ENCODE measurements around the gene SOSTDC1. TPM values are rescaled to one million over a fixed set of nuclear protein-coding genes. Genes with fewer than 3 reads are reported as not detected.
"Not testable (repeated sequence)": the region's sequence is repeated elsewhere in the genome, so short reads cannot be mapped to it uniquely, and the experiment has no call there.

Gene SOSTDC1
- not detected in 2 replicates for total RNA-seq

DNA sequence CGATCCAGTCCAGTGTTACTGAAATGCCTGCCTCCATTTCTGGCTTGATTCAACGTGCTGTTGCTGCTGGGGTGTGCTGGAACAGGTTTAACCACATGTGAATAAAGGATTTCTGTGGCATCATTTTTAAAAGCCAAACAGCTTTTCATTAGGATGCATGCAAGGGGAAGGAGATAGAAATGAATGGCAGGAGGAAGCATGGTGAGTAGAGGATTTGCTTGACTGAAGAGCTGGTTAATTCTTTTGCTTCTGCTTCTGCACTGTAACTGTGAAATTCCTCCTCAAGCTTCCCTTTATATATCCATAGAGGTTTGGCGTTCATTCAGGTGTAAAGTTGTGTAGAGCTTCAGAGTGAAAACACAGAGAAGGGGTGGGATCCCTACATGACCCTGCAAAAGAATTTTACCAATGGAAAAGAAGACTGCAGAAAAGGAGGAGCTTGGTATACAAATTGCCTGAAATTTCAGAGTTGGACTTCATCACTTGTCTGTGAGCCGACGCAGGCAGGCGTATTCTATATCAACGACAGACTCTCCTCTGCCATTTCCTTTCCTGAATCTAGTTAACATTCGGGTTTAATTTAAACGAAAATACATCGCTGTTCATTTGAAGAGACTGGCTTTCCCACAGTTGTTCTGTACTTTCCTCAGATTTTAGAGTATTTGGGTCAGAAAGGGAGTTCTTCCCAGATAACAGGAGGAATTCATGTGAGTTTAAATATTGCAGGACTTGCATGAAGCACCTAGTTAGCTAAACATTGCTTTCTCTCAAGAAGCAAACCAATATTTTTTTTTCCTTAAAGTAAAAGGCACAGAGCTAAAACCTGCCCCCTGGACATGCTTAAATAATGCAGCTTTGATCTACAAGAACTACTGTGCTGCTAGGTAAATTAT, at the start of gene SOSTDC1:
SOSTDC1 (minus strand) TSS at position 270 of the 893 bp plus-strand sequence; CDS start at position 200, 70 bp downstream.
- Mint-ChIP-seq H3K36me3 (ENCODE audit: low read depth) (no peaks in the 10 kb centered on the region), H3K9me3 (no peaks in the 10 kb centered on the region), H3K4me1 (ENCODE audit: low read depth) (no peaks in the 10 kb centered on the region), H3K4me3 (no peak within 1 kb of the TSS), H3K27ac (no peak within 1 kb of the TSS), H3K27me3 (ENCODE audit: insufficient read depth) (peaks cover 10% of the 10 kb centered on the region)
- intact Hi-C loops (cut with micrococcal nuclease), result no loop called here
- no peak for DNase-seq (ENCODE audit: low spot score)

- Mint-ChIP-seq H3K4me1 (ENCODE audit: low read depth) (no peaks in the 10 kb centered on the region), H3K36me3 (ENCODE audit: low read depth) (no peaks in the 10 kb centered on the region), H3K27ac (no peak overlapping the region), H3K4me3 (no peak overlapping the region), H3K9me3 (no peaks in the 10 kb centered on the region), H3K27me3 (ENCODE audit: insufficient read depth) (peaks cover 1% of the 10 kb centered on the region)
- no peak for DNase-seq (ENCODE audit: low spot score)
- intact Hi-C loops (cut with micrococcal nuclease), result no loop called here
These were observed 49.2 kb upstream of the SOSTDC1 start for GRCh38 chr7:16514729-16515128.

- no peak for DNase-seq (ENCODE audit: low spot score)
- intact Hi-C loops (cut with micrococcal nuclease), result no loop called here
- no peaks in the 10 kb centered on the region for H3K36me3 Mint-ChIP-seq (ENCODE audit: low read depth)
These were observed 48.7 kb upstream of the SOSTDC1 start for GRCh38 chr7:16514271-16514670.

GRCh38 chr7:16512097-16512496, 46.6 kb upstream of the SOSTDC1 start:
- no peak for DNase-seq (ENCODE audit: low spot score)
- Mint-ChIP-seq H3K27ac (no peak overlapping the region), H3K27me3 (ENCODE audit: insufficient read depth) (peaks cover 1% of the 10 kb centered on the region), H3K36me3 (ENCODE audit: low read depth) (no peaks in the 10 kb centered on the region), H3K9me3 (no peaks in the 10 kb centered on the region), H3K4me3 (no peak overlapping the region), H3K4me1 (ENCODE audit: low read depth) (no peaks in the 10 kb centered on the region)
- intact Hi-C loops (cut with micrococcal nuclease), result no loop called here

More at GRCh38 chr7:16514271-16514670, 48.7 kb upstream of the SOSTDC1 start:
- no peak overlapping the region for H3K4me3 Mint-ChIP-seq
- no peaks in the 10 kb centered on the region for H3K9me3 Mint-ChIP-seq
- H3K27me3 Mint-ChIP-seq (ENCODE audit: insufficient read depth), result peaks cover 1% of the 10 kb centered on the region
- H3K4me1 Mint-ChIP-seq (ENCODE audit: low read depth), result no peaks in the 10 kb centered on the region
- H3K27ac Mint-ChIP-seq, result no peak overlapping the region

DNA sequence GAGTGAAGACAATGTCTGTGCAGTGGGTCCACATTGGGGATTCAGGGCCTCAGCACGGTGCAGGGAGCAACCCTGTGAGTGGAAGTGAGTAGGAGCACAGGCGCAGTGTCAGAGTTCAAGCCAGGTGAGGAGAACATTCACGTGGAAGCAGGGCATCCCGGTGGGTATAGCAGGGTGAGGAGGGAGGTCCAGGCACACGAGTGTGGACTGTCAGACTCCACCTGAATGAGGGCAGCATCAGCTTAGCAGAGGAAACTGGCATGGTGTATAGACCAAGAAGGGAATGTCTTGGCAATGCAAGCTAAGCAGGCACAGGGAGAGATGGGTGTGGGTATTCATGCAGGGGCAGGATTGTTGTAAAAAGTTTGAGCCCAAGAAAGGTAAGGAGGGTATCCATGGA, 45.8 kb upstream of the SOSTDC1 start:
- DNase-seq (ENCODE audit: low spot score), result no peak
- no peaks in the 10 kb centered on the region for H3K27me3 Mint-ChIP-seq (ENCODE audit: insufficient read depth)
- H3K27ac Mint-ChIP-seq, result no peak overlapping the region
- no peaks in the 10 kb centered on the region for H3K4me1 Mint-ChIP-seq (ENCODE audit: low read depth)
- no peaks in the 10 kb centered on the region for H3K36me3 Mint-ChIP-seq (ENCODE audit: low read depth)
- H3K4me3 Mint-ChIP-seq, result no peak overlapping the region
- no peaks in the 10 kb centered on the region for H3K9me3 Mint-ChIP-seq
- intact Hi-C loops (cut with micrococcal nuclease), result no loop called here

DNA sequence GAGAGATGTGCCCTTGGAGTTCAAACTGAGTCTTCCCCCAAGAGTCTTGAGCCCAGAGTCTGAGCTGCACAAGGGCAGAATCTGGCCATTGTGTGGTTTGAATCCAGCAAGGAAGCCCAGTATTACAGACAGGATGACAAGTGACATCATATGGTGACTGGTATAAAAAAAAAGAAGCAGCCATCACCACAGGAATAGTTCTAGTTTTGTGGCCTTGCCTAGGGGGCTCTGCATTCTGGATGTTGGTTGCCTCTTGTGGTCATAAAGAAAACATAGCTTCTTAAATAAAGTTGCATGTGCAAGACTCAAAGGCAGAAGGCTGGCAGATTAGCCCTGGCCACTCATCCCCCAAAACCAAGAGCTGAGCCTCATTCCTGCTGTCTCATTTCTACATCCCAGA, 44.3 kb upstream of the SOSTDC1 start:
- Mint-ChIP-seq H3K27ac (no peak overlapping the region), H3K4me3 (no peak overlapping the region), H3K36me3 (ENCODE audit: low read depth) (no peaks in the 10 kb centered on the region), H3K27me3 (ENCODE audit: insufficient read depth) (no peaks in the 10 kb centered on the region), H3K9me3 (no peaks in the 10 kb centered on the region), H3K4me1 (ENCODE audit: low read depth) (no peaks in the 10 kb centered on the region)
- intact Hi-C loops (cut with micrococcal nuclease), result no loop called here
- no peak for DNase-seq (ENCODE audit: low spot score)

DNA sequence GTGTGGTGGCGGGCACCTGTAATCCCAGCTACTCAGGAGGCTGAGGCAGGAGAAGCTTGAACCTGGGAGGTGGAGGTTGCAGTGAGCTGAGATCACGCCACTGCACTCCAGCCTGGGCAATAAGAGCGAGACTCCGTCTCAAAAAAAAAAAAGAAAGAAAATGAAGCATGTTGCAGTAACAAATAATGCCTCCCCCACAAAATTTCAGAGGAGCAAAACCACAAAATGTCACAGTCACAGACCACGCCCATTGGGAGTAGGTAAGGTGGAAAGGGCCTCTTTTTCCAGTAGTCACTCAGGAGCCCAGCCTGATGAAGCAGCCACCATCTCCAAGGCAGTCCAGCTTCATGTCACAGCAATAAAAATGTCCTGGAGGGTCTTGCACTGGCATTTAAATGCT, 40.9 kb upstream of the SOSTDC1 start:
- H3K9me3 Mint-ChIP-seq; H3K27ac Mint-ChIP-seq; H3K27me3 Mint-ChIP-seq (ENCODE audit: insufficient read depth); H3K4me1 Mint-ChIP-seq (ENCODE audit: low read depth); DNase-seq (ENCODE audit: low spot score); H3K36me3 Mint-ChIP-seq (ENCODE audit: low read depth); intact Hi-C loops (cut with micrococcal nuclease); H3K4me3 Mint-ChIP-seq: not testable (repeated sequence)

DNA sequence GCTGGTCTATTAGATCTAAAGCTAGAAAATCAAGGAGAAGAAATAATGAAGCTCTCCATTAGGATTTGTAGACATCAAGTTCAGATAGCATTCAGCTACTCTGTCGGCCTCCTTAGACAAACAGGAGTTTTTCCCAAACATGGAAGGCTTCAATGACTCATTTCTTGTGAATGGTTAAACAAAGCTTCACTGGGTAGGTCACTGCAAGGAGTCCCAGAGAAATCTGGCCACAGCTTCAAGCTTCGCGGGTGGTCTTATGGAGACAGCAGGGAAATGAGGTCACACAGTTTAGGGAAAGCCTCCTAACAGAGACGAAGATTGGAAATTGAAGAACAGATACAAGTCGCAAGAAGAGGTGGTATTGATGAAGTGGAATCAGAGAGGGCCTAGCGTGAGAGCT, 38.5 kb upstream of the SOSTDC1 start:
- no peak overlapping the region for H3K27ac Mint-ChIP-seq
- H3K27me3 Mint-ChIP-seq (ENCODE audit: insufficient read depth), result no peaks in the 10 kb centered on the region
- H3K4me3 Mint-ChIP-seq, result no peak overlapping the region
- DNase-seq (ENCODE audit: low spot score), result no peak
- no peaks in the 10 kb centered on the region for H3K36me3 Mint-ChIP-seq (ENCODE audit: low read depth)
- intact Hi-C loops (cut with micrococcal nuclease), result no loop called here
- no peaks in the 10 kb centered on the region for H3K4me1 Mint-ChIP-seq (ENCODE audit: low read depth)
- H3K9me3 Mint-ChIP-seq, result no peaks in the 10 kb centered on the region

DNA sequence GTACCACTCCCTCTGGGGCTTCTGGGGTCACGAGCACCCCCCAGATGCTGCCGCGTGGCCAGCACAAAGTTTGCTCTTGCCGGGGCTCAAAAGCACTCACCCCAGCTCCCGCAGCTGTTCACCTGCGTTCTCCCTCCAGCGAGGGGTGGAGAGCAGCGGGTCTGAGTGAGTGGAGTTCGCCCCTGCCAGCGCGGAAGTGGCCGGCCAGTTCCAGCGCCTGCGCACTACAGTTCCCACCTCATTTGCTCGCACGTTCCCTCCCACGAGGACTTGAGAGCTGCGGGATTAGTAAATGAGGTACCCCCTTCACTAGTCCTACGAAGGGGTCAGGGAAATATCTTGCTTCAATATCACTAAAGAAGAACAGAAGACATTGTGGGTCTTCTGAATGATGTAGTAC, 36.8 kb upstream of the SOSTDC1 start:
- H3K27ac Mint-ChIP-seq, result no peak overlapping the region
- intact Hi-C loops (cut with micrococcal nuclease), result no loop called here
- H3K9me3 Mint-ChIP-seq, result no peaks in the 10 kb centered on the region
- H3K27me3 Mint-ChIP-seq (ENCODE audit: insufficient read depth), result peaks cover under 1% of the 10 kb centered on the region
- H3K36me3 Mint-ChIP-seq (ENCODE audit: low read depth), result no peaks in the 10 kb centered on the region
- no peaks in the 10 kb centered on the region for H3K4me1 Mint-ChIP-seq (ENCODE audit: low read depth)
- DNase-seq (ENCODE audit: low spot score), result no peak
- no peak overlapping the region for H3K4me3 Mint-ChIP-seq

DNA sequence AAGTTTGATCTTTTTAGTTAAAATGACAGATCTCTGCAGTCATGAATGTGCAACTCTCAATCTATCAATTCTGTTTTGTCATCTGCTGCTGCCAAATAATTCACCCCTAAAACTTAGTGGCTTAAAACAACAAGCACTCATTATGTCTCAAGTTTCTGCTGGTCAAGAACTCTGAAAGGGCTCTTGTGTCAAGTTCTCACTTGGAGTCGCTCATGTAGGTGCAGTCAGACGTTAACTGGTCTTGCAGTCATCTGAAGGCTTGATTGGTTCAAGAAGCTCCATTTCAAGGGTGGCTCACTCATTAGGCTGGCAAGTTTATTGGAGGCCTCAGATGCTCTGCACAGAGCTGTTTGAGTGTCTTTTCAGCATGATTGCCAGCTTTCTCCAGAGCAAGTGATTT, 32.6 kb upstream of the SOSTDC1 start:
- intact Hi-C loops (cut with micrococcal nuclease), result no loop called here
- H3K4me3 Mint-ChIP-seq, result no peak overlapping the region
- peaks cover 2% of the 10 kb centered on the region for H3K27me3 Mint-ChIP-seq (ENCODE audit: insufficient read depth)
- H3K9me3 Mint-ChIP-seq, result no peaks in the 10 kb centered on the region
- H3K27ac Mint-ChIP-seq, result no peak overlapping the region
- DNase-seq (ENCODE audit: low spot score), result no peak
- no peaks in the 10 kb centered on the region for H3K4me1 Mint-ChIP-seq (ENCODE audit: low read depth)
- H3K36me3 Mint-ChIP-seq (ENCODE audit: low read depth), result no peaks in the 10 kb centered on the region

- H3K27me3 Mint-ChIP-seq (ENCODE audit: insufficient read depth), result peaks cover 2% of the 10 kb centered on the region
- no peak overlapping the region for H3K27ac Mint-ChIP-seq
- peaks cover 8% of the 10 kb centered on the region for H3K4me1 Mint-ChIP-seq (ENCODE audit: low read depth)
- H3K36me3 Mint-ChIP-seq (ENCODE audit: low read depth), result no peaks in the 10 kb centered on the region
- DNase-seq (ENCODE audit: low spot score), result no peak
- intact Hi-C loops (cut with micrococcal nuclease), result no loop called here
- H3K9me3 Mint-ChIP-seq, result no peaks in the 10 kb centered on the region
- H3K4me3 Mint-ChIP-seq, result no peak overlapping the region
These were observed 29.6 kb upstream of the SOSTDC1 start for GRCh38 chr7:16494955-16495719.

- Mint-ChIP-seq H3K4me1 (ENCODE audit: low read depth) (peaks cover 8% of the 10 kb centered on the region), H3K4me3 (no peak overlapping the region), H3K27ac (no peak overlapping the region), H3K36me3 (ENCODE audit: low read depth) (no peaks in the 10 kb centered on the region), H3K9me3 (no peaks in the 10 kb centered on the region), H3K27me3 (ENCODE audit: insufficient read depth) (peaks cover 2% of the 10 kb centered on the region)
- intact Hi-C loops (cut with micrococcal nuclease), result no loop called here
- DNase-seq (ENCODE audit: low spot score), result no peak
These were observed 29.0 kb upstream of the SOSTDC1 start for GRCh38 chr7:16494551-16494950.

GRCh38 chr7:16493266-16493665, 27.7 kb upstream of the SOSTDC1 start:
- peaks cover 2% of the 10 kb centered on the region for H3K27me3 Mint-ChIP-seq (ENCODE audit: insufficient read depth)
- no peaks in the 10 kb centered on the region for H3K9me3 Mint-ChIP-seq
- H3K27ac Mint-ChIP-seq, result no peak overlapping the region
- peaks cover 8% of the 10 kb centered on the region for H3K4me1 Mint-ChIP-seq (ENCODE audit: low read depth)
- DNase-seq (ENCODE audit: low spot score), result no peak
- no peaks in the 10 kb centered on the region for H3K36me3 Mint-ChIP-seq (ENCODE audit: low read depth)
- intact Hi-C loops (cut with micrococcal nuclease), result no loop called here
- H3K4me3 Mint-ChIP-seq, result no peak overlapping the region

All from activated T-helper 1 cell treated with anti-CD3 and anti-CD28 coated beads, Interleukin-12 subunit alpha, Interleukin-12 subunit beta, Interleukin-2, Interleukin-4 antibody, amounts not matched to agents 30 ng/mL and 10 ng/mL and 1 ng/mL, durations not matched to agents 14 hours and 24 hours and 36 hours (primary cell).